Sigmoid colon (tissue), 7 donors: ENCODE measurements around the gene CRY1. TPM values are rescaled to one million over a fixed set of nuclear protein-coding genes. Genes with fewer than 3 reads are reported as not detected.

Source experiments
- DNase-seq: peaks from one replicate; pipeline ENCODE4 v3.0.0-alpha.2; 2019
- H3K27ac ChIP-seq, 4 donors: fragments of 200-600 bp; sonication (generic); one replicate each; pipeline ENCODE4 v1.5.1; 2016 to 2019; ENCODE audit warnings: mild to moderate bottlenecking in 1 of 4
- H3K27me3 ChIP-seq, 3 donors: fragments of 200-600 bp; sonication (generic); one replicate each; pipeline ENCODE4 v1.5.1; 2019; ENCODE audit warnings: mild to moderate bottlenecking in 1 of 3
- H3K36me3 ChIP-seq, 4 donors: fragments of 200-600 bp; sonication (generic); one replicate each; pipeline ENCODE4 v1.5.1; 2016 to 2019
- H3K4me1 ChIP-seq, 4 donors: fragments of 200-600 bp; sonication (generic); one replicate each; pipeline ENCODE4 v1.5.1; 2017 to 2019
- H3K4me3 ChIP-seq, 4 donors: fragments of 200-600 bp; sonication (generic); one replicate each; pipeline ENCODE4 v1.5.1; 2017 to 2019; ENCODE audit warnings: mild to moderate bottlenecking in 2 of 4, moderate library complexity in 1 of 4
- H3K9me3 ChIP-seq, 4 donors: fragments of 200-600 bp in 3 of 4; sonication (generic) in 3 of 4; one replicate each; pipeline versions ENCODE4 v1.5.1 to v1.6.1; 2013 to 2019
- CTCF ChIP-seq, 4 experiments: fragments of 450-650 bp in 3 of 4; fragments of 200-600 bp in 1 of 4; IDR thresholded peaks; one replicate each; pipeline ENCODE4 v1.5.1; 2016 to 2019; ENCODE audit warnings: antibody characterized with exemption in 4 of 4, mild to moderate bottlenecking in 3 of 4, moderate library complexity in 2 of 4
- EP300 ChIP-seq, 4 donors: sonication (generic); formaldehyde crosslinking; IDR thresholded peaks; one replicate each; pipeline ENCODE4 v1.6.1; 2017; ENCODE audit warnings: antibody characterized with exemption in 4 of 4
- POLR2A ChIP-seq, 2 donors: fragments of 450-650 bp; IDR thresholded peaks; one replicate each; pipeline ENCODE4 v1.6.1; 2016; ENCODE audit warnings: antibody characterized with exemption in 2 of 2, mild to moderate bottlenecking in 2 of 2, moderate library complexity in 2 of 2
- POLR2AphosphoS5 ChIP-seq, 4 donors: sonication (generic); formaldehyde crosslinking; IDR thresholded peaks; one replicate each; pipeline ENCODE4 v1.6.1; 2017; ENCODE audit warnings: antibody characterized with exemption in 4 of 4
- WGBS, 2 donors: extraction: QIAGEN DNeasy Blood & Tissue Kit; methylation state at CpG; one replicate each; pipeline ENCODE4 v1.1.7; 2013; 5-methylcytosine and 5-hydroxymethylcytosine counted together
- intact Hi-C: fragments of 100-400 bp; cut with DNase I; formaldehyde crosslinking; loops from one replicate; pipeline ENCODE4 v1.15.1; 2023
- polyA plus RNA-seq, 3 donors: library from polyadenylated mRNA; stranded (reverse); fragments of 200-250 nt; gene quantifications; one replicate each; pipeline ENCODE4 v1.2.3, GENCODE V29; 2013
- total RNA-seq, 4 donors: library from RNA; depleted of rRNA; stranded (reverse); fragments of >200 nt; gene quantifications; one replicate each; pipeline ENCODE4 v1.1.0, GENCODE V29; 2016
- donor health status: healthy with polysubstance abuse.
- donor health status: Bipolar disorder and iron deficiency.
- donor health status: healthy.

Gene CRY1
- total and polyA plus RNA-seq, 7 donors = 7.2 to 40.4 (median 20.3) TPM

- no peak overlapping the region for H3K27ac ChIP-seq
- no peaks in the 10 kb centered on the region for H3K9me3 ChIP-seq
- no peak for DNase-seq
- intact Hi-C loops = no loop called here
- H3K36me3 ChIP-seq = no peaks in the 10 kb centered on the region
- no peak overlapping the region for H3K4me3 ChIP-seq
- TF ChIP-seq POLR2AphosphoS5 (IDR thresholded peaks at IDR 0.05) (no peak), EP300 (IDR thresholded peaks at IDR 0.05) (no peak), CTCF (IDR thresholded peaks at IDR 0.05) (no peak), POLR2A (IDR thresholded peaks at IDR 0.05) (no peak)
- H3K27me3 ChIP-seq = no peaks in the 10 kb centered on the region
- no peaks in the 10 kb centered on the region for H3K4me1 ChIP-seq
These were observed 10.2 kb upstream of the CRY1 start for GRCh38 chr12:107103516-107103915.

- Histone ChIP-seq H3K27ac (no peak overlapping the region), H3K9me3 (no peaks in the 10 kb centered on the region), H3K27me3 (no peaks in the 10 kb centered on the region), H3K4me1 (no peaks in the 10 kb centered on the region), H3K4me3 (no peak overlapping the region), H3K36me3 (no peaks in the 10 kb centered on the region)
- no peak for TF ChIP-seq POLR2A (IDR thresholded peaks at IDR 0.05)
- TF ChIP-seq POLR2AphosphoS5 (IDR thresholded peaks at IDR 0.05) = no peak
- no peak for TF ChIP-seq CTCF (IDR thresholded peaks at IDR 0.05)
- no peak for TF ChIP-seq EP300 (IDR thresholded peaks at IDR 0.05)
- 95 to 97% methylated on average over 3 of the region's 3 CpGs for WGBS, 2 donors
- no peak for DNase-seq
- intact Hi-C loops = no loop called here
These were observed 9.7 kb upstream of the CRY1 start for GRCh38 chr12:107103097-107103496.

GRCh38 chr12:107102294-107102693, 8.9 kb upstream of the CRY1 start:
- no peak for DNase-seq
- Histone ChIP-seq H3K27ac (no peak overlapping the region), H3K36me3 (no peaks in the 10 kb centered on the region), H3K27me3 (no peaks in the 10 kb centered on the region), H3K4me1 (no peaks in the 10 kb centered on the region), H3K4me3 (no peak overlapping the region), H3K9me3 (no peaks in the 10 kb centered on the region)
- intact Hi-C loops = no loop called here
- TF ChIP-seq POLR2A (IDR thresholded peaks at IDR 0.05) (no peak), POLR2AphosphoS5 (IDR thresholded peaks at IDR 0.05) (no peak), CTCF (IDR thresholded peaks at IDR 0.05) (no peak), EP300 (IDR thresholded peaks at IDR 0.05) (no peak)

- H3K36me3 ChIP-seq = no peaks in the 10 kb centered on the region
- TF ChIP-seq CTCF (IDR thresholded peaks at IDR 0.05) (no peak), EP300 (IDR thresholded peaks at IDR 0.05) (no peak), POLR2A (IDR thresholded peaks at IDR 0.05) (no peak), POLR2AphosphoS5 (IDR thresholded peaks at IDR 0.05) (no peak)
- H3K4me3 ChIP-seq = no peak overlapping the region
- H3K27me3 ChIP-seq = no peaks in the 10 kb centered on the region
- no peaks in the 10 kb centered on the region for H3K4me1 ChIP-seq
- intact Hi-C loops = no loop called here
- no peak for DNase-seq
- H3K27ac ChIP-seq = no peak overlapping the region
- WGBS, 2 donors = 89 to 90% methylated on average over 1 of the region's 1 CpG
- H3K9me3 ChIP-seq = no peaks in the 10 kb centered on the region
These were observed 8.3 kb upstream of the CRY1 start for GRCh38 chr12:107101651-107102050.

GRCh38 chr12:107099917-107100316, 6.6 kb upstream of the CRY1 start:
- Histone ChIP-seq H3K4me3 (no peak overlapping the region), H3K27ac (no peak overlapping the region), H3K27me3 (no peaks in the 10 kb centered on the region), H3K4me1 (no peaks in the 10 kb centered on the region), H3K36me3 (no peaks in the 10 kb centered on the region), H3K9me3 (no peaks in the 10 kb centered on the region)
- intact Hi-C loops = no loop called here
- no peak for TF ChIP-seq POLR2AphosphoS5 (IDR thresholded peaks at IDR 0.05)
- no peak for TF ChIP-seq CTCF (IDR thresholded peaks at IDR 0.05)
- no peak for TF ChIP-seq POLR2A (IDR thresholded peaks at IDR 0.05)
- TF ChIP-seq EP300 (IDR thresholded peaks at IDR 0.05) = no peak
- 85 to 87% methylated on average over 2 of the region's 2 CpGs for WGBS, 2 donors
- no peak for DNase-seq
